Left ventricle myocardium inferior (tissue), 1 donor: ENCODE results near the gene JCAD. TPM values are rescaled to one million over a fixed set of nuclear protein-coding genes. Genes with fewer than 3 reads are reported as not detected.

Experiments used
- DNase-seq: peaks from one replicate; pipeline ENCODE4 v3.0.0-alpha.2; 2020
- H3K27ac ChIP-seq: fragments of 200-600 bp; replicated peaks from 2 replicates; pipeline ENCODE4 v1.8.0; 2021
- H3K27me3 ChIP-seq: fragments of 200-600 bp; 2 replicates; pipeline ENCODE4 v1.8.0; 2021; ENCODE audit warnings: low read depth
- H3K36me3 ChIP-seq: fragments of 200-600 bp; 2 replicates; pipeline ENCODE4 v1.8.0; 2021
- H3K4me1 ChIP-seq: fragments of 200-600 bp; 2 replicates; pipeline ENCODE4 v1.8.0; 2021
- H3K4me3 ChIP-seq: fragments of 200-600 bp; 2 replicates; pipeline ENCODE4 v1.8.0; 2021; ENCODE audit warnings: mild to moderate bottlenecking, moderate library complexity
- H3K9me3 ChIP-seq: fragments of 200-600 bp; replicated peaks from 2 replicates; pipeline ENCODE4 v1.8.0; 2021
- intact Hi-C: fragments of 100-400 bp; cut with micrococcal nuclease; formaldehyde crosslinking; loops from one replicate; pipeline ENCODE4 v1.11.0; 2022
- total RNA-seq: library from RNA; stranded (reverse); fragmentation: NEBNext Ultra II Directional; extraction: Animal tissue kit (Norgen Biotek cat#: 25700); gene quantifications from one replicate; pipeline ENCODE4 v1.2.1, GENCODE V29; 2021
- TF ChIP-seq, protein P1 (sequence below): fragments of 200-600 bp; IDR thresholded peaks from 2 replicates; pipeline ENCODE4 v1.8.0; 2021; ENCODE audit warnings: antibody characterized with exemption, mild to moderate bottlenecking, borderline replicate concordance
- donor health status: DM: no; HTN: yes; CAD: no; lungs with severe emphysema.

The JCAD gene
- total RNA-seq, 1 donor from 2014 or later = 23.5 TPM

- TF ChIP-seq, protein P1, sequence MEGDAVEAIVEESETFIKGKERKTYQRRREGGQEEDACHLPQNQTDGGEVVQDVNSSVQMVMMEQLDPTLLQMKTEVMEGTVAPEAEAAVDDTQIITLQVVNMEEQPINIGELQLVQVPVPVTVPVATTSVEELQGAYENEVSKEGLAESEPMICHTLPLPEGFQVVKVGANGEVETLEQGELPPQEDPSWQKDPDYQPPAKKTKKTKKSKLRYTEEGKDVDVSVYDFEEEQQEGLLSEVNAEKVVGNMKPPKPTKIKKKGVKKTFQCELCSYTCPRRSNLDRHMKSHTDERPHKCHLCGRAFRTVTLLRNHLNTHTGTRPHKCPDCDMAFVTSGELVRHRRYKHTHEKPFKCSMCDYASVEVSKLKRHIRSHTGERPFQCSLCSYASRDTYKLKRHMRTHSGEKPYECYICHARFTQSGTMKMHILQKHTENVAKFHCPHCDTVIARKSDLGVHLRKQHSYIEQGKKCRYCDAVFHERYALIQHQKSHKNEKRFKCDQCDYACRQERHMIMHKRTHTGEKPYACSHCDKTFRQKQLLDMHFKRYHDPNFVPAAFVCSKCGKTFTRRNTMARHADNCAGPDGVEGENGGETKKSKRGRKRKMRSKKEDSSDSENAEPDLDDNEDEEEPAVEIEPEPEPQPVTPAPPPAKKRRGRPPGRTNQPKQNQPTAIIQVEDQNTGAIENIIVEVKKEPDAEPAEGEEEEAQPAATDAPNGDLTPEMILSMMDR = no peak
- peaks cover 8% of the 10 kb centered on the region for H3K36me3 ChIP-seq
- intact Hi-C loops = no loop called here
- no peak for DNase-seq
- no peaks in the 10 kb centered on the region for H3K9me3 ChIP-seq
- H3K27ac ChIP-seq = peak overlapping the region; percentile 22
- peaks cover 76% of the 10 kb centered on the region for H3K27me3 ChIP-seq
- peaks cover 88% of the 10 kb centered on the region for H3K4me1 ChIP-seq
- no peak overlapping the region for H3K4me3 ChIP-seq
Measured at GRCh38 chr10:30036341-30036740, 23.0 kb downstream of the JCAD start.

GRCh38 chr10:30034433-30035137 lies 24.8 kb downstream of the JCAD start:
- Histone ChIP-seq H3K4me1 (peaks cover 84% of the 10 kb centered on the region), H3K4me3 (no peak overlapping the region), H3K27me3 (peaks cover 62% of the 10 kb centered on the region), H3K36me3 (no peaks in the 10 kb centered on the region), H3K9me3 (no peaks in the 10 kb centered on the region), H3K27ac (peak overlapping the region; percentile 4)
- intact Hi-C loops = no loop called here
- TF ChIP-seq, protein P1 = no peak
- no peak for DNase-seq

DNA sequence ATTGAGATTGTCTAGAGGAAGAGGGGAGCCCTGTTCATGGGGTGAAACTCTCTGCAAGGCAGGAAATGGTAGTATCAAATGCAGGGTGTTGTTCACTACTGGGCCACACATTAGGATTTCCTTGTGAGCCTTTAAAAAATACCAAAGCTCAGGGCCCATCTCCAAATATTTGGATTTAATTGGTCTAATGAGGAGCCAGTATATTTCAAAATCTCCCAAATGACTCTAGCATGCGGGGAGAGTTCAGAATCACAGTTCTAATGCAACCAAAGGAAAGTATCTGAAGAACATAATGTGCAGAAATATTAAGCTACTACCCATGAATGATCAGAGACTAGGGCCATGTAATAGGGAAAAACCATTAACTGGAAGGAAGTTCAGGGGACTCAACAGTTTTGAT lies 27.3 kb downstream of the JCAD start:
- Histone ChIP-seq H3K4me1 (peaks cover 81% of the 10 kb centered on the region), H3K9me3 (no peaks in the 10 kb centered on the region), H3K27me3 (peaks cover 51% of the 10 kb centered on the region), H3K36me3 (no peaks in the 10 kb centered on the region), H3K27ac (peak overlapping the region; percentile 7), H3K4me3 (no peak overlapping the region)
- intact Hi-C loops = no loop called here
- TF ChIP-seq, protein P1 = no peak
- no peak for DNase-seq

GRCh38 chr10:30029872-30030256 lies 29.5 kb downstream of the JCAD start:
- peaks cover 31% of the 10 kb centered on the region for H3K27me3 ChIP-seq
- DNase-seq = no peak
- peaks cover 4% of the 10 kb centered on the region for H3K36me3 ChIP-seq
- intact Hi-C loops = no loop called here
- H3K4me3 ChIP-seq = no peak overlapping the region
- H3K9me3 ChIP-seq = no peaks in the 10 kb centered on the region
- peak overlapping the region; percentile 84 for H3K27ac ChIP-seq
- H3K4me1 ChIP-seq = peaks cover 70% of the 10 kb centered on the region
- TF ChIP-seq, protein P1 = no peak

- intact Hi-C loops = no loop called here
Measured at GRCh38 chr10:30029164-30029871, 30.1 kb downstream of the JCAD start.

More at GRCh38 chr10:30029164-30029871, 30.1 kb downstream of the JCAD start:
- TF ChIP-seq, protein P1 = no peak
- Histone ChIP-seq H3K27ac (peak overlapping the region; percentile 84), H3K4me1 (peaks cover 65% of the 10 kb centered on the region), H3K9me3 (no peaks in the 10 kb centered on the region), H3K4me3 (no peak overlapping the region), H3K27me3 (peaks cover 26% of the 10 kb centered on the region), H3K36me3 (peaks cover 5% of the 10 kb centered on the region)
- no peak for DNase-seq
